Neuron (in vitro differentiated cells): Measurements from ENCODE around the gene NCS1.

Experiments used
- H2AFZ ChIP-seq: one replicate; pipeline ENCODE4 v1.6.1; 2013; ENCODE audit warnings: low read depth, mild to moderate bottlenecking, inconsistent platforms, low read length, moderate library complexity
- H3K27me3 ChIP-seq: one replicate; pipeline ENCODE4 v1.6.1; 2013; ENCODE audit warnings: low read length; ENCODE audit not compliant: insufficient read depth
- H3K36me3 ChIP-seq: one replicate; pipeline ENCODE4 v1.6.1; 2013; ENCODE audit warnings: low read length; ENCODE audit not compliant: insufficient read depth
- H3K4me1 ChIP-seq: one replicate; pipeline ENCODE4 v1.6.1; 2013; ENCODE audit warnings: low read length; ENCODE audit not compliant: insufficient read depth
- H3K4me3 ChIP-seq: 2 replicates; pipeline ENCODE4 v1.5.1; 2013; ENCODE audit warnings: mild to moderate bottlenecking, low read length, moderate library complexity
- H3K9me3 ChIP-seq: one replicate; pipeline ENCODE4 v1.6.1; 2013; ENCODE audit warnings: low read length

The NCS1 gene

DNA sequence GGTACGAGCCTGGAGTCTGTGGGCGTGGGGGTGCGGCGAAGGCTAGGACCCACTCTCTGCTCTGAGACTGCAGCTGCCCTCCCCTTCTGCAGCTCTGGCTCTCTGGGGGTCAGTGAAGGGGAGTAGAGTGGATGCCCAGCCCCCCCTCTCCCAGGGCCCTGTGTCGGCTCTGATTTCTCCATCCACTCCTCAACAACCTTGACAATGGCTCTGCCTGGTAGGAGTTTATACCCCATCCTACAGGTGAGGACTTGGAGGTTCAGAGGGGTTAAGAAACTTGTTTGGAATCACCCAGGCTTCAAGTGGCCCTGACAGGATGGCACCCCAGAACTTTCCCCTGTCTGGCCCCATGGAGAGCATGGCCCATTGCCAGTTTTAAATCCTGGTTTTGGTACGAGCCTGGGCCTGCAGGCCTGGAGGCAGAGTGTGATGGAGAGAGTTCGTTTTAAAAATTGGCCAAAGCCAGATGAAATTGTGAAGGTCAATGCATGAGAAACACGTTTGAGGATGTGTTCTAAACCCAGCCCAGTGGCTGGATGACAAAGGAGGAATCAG lies 22.3 kb downstream of the NCS1 start:
- Histone ChIP-seq H3K9me3 (no peaks in the 10 kb centered on the region), H3K27me3 (no peaks in the 10 kb centered on the region), H3K36me3 (no peaks in the 10 kb centered on the region), H3K4me1 (peaks cover 22% of the 10 kb centered on the region), H3K4me3 (no peak overlapping the region), H2AFZ (no peak overlapping the region)

DNA sequence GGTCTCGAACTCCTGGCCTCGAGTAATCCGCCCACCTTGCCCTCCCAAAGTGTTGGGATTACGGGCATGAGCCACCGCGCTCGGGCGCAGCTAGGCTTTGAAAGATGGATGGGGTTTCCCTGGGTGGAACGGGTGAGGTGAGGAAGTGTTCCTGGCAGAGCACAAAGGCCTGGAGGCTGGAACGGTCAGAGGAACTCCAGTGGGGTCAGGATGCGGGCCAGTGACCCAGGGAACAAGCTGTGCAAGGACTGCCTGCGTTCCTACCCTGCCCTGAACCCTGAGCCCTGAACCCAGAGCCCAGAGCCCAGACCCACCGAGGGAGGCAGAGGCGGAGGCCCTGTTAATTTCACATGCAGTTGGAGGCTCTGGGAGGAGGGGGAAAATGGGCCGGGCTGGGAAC lies 23.4 kb downstream of the NCS1 start:
- no peaks in the 10 kb centered on the region for H3K27me3 ChIP-seq
- no peak overlapping the region for H2AFZ ChIP-seq
- H3K4me1 ChIP-seq = peaks cover 24% of the 10 kb centered on the region
- H3K9me3 ChIP-seq = no peaks in the 10 kb centered on the region
- no peaks in the 10 kb centered on the region for H3K36me3 ChIP-seq
- no peak overlapping the region for H3K4me3 ChIP-seq

DNA sequence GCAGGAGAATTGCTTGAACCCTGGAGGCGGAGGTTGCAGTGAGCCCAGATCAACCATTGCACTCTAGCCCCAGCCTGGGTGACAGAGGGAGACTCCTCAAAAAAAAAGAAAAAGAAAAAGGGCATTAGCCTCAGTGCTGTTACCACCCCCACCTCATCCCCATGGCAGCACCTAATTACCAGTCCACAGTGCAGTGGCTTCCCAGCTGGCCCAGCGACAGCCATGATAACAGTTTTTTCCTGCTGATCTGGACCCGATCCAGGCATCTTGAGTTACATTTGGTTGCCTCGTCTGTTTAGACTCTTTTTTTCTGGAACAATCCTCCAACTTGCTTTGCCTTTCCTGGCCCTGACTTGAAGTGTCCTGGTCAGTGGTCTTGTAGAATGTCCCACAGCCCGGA lies 24.4 kb downstream of the NCS1 start:
- Histone ChIP-seq H3K36me3 (no peaks in the 10 kb centered on the region), H3K27me3 (no peaks in the 10 kb centered on the region), H3K4me1 (peaks cover 26% of the 10 kb centered on the region), H2AFZ (no peak overlapping the region), H3K4me3 (no peak overlapping the region), H3K9me3 (no peaks in the 10 kb centered on the region)

DNA sequence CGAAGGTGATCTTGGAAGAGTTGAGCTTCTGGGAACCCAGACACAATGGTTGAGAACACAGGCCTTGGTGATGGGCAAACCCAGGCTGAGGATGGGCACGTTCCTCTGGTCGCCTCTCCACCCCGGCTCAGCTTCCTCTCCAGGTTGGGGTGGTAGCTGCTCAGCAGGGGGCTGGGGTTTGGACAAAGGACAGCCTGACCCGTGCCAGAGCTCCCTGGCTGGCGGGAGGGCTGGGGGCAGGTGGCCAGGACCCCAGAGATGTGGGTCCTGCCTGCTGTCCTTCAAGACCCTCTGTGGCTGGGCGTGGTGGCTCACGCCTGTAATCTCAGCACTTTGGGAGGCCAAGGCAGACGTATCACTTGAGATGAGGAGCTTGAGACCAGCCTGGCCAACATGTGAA lies 25.2 kb downstream of the NCS1 start:
- H3K4me1 ChIP-seq = peaks cover 20% of the 10 kb centered on the region
- no peaks in the 10 kb centered on the region for H3K27me3 ChIP-seq
- H3K9me3 ChIP-seq = no peaks in the 10 kb centered on the region
- H3K4me3 ChIP-seq = no peak overlapping the region
- no peaks in the 10 kb centered on the region for H3K36me3 ChIP-seq
- no peak overlapping the region for H2AFZ ChIP-seq

DNA sequence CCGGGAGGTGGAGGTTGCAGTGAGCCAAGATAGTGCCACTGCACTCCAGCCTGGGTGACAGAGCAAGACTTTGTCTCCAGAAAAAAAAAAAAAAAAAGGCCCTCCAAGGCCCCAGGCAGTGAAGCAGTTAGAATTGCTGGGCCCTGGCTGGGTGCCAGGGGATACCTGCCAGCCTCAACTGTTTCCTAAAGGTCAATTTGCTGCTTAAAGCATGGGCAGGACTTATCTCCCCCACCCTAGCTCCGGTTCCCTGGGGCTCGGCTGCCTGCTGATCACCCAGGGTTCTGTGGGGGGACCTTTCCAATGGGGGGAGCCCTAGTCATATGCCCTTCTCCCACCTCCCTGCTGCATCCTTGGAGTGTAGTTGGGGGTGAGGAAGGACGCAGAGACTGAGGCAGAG lies 25.7 kb downstream of the NCS1 start:
- Histone ChIP-seq H2AFZ (no peak overlapping the region), H3K27me3 (no peaks in the 10 kb centered on the region), H3K36me3 (no peaks in the 10 kb centered on the region), H3K4me1 (peaks cover 17% of the 10 kb centered on the region), H3K9me3 (no peaks in the 10 kb centered on the region), H3K4me3 (no peak overlapping the region)

DNA sequence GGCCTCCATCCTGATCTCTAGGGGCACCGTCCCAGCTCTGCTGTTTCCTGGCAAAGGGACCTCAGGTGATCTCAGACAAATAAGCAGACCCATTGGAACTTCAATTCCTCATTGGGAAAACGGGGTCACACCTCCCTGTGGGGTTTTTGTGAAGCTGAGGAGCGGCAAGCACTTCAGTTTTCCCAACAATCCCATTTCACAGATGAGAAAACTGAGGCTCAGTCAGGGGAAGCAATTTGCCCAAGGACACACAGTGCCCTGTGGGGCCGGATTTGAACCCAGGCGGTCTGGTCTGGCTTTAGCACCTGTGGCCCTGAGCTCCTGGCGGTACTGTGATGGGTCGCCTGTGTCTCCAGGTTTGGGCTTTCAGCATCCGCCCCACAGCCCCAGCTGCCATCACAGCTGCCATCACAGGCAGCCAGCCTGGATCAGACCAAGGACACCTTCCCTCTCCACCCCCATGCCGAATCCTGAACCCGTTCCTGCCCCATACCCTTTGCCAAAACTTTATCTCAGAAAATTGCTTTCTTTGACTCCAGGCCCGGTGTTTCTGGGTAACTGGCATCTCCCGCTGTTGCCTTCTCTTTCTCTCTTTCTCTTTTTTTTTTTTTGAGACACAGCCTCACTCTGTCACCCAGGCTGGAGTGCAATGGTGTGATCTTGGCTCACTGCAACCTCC lies 26.4 kb downstream of the NCS1 start:
- Histone ChIP-seq H3K36me3 (no peaks in the 10 kb centered on the region), H3K27me3 (no peaks in the 10 kb centered on the region), H3K4me3 (no peak overlapping the region), H2AFZ (no peak overlapping the region), H3K4me1 (peaks cover 10% of the 10 kb centered on the region), H3K9me3 (no peaks in the 10 kb centered on the region)

DNA sequence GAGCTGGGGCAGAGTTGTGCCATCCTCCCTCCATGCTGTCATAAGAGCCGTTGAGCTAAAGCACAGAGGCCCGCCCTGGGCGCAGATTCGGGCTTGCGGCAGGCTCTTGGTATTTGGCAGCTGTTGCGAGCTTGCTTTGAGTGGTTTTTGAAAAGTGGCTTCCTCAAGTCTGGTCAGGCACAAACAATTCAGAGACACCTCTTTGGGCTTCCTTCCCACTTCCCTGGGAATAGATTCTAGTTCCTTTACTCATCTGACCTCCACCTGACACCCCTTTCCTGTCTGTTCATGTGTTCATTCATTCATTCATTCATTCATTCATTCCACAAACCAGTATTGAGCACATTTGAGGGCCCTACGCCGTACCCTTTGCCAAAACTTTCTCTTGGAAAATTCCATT lies 27.4 kb downstream of the NCS1 start:
- Histone ChIP-seq H3K27me3 (no peaks in the 10 kb centered on the region), H3K9me3 (no peaks in the 10 kb centered on the region), H3K4me1 (peaks cover 4% of the 10 kb centered on the region), H3K4me3 (no peak overlapping the region), H2AFZ (no peak overlapping the region), H3K36me3 (no peaks in the 10 kb centered on the region)

DNA sequence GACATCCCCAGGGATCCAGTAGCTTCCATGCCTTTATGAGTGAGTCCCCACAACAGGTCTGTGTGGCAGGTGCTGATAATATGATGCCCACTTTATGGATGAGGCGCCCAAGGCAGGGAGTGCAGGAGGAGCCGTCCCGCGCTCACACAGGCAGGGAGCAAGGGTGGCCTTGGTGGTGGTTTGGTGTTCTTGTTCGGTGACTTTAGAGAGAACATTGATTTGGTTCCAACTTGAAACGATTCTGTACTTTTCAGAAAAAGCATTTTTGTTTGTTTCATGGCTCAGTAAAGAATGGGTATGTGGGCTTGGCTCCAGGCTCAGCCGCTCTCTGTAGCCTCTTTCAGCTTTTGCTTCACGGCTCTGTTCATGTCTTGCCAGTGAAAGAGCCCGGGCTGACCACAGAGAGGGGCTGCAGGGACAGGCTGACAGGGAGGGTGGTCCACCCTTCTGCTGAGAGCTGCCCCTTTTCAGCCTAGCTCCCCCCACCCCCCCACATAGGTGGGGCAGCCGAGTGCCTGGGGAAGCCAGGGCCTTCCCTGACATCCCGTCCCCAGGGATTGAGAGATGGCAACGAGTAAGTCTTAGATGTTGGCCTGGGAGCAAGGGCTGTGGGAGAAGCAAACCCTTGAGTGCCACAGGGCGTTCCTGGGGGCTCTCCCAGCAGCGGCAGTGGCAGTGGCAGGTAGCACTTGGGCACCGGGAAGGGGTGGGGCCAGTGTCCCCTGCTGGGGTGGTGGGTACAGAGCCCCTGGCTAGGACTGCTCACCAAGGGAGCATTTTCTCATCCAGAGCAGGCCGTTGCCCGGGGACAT lies 28.0 kb downstream of the NCS1 start:
- Histone ChIP-seq H2AFZ (no peak overlapping the region), H3K4me1 (peaks cover 4% of the 10 kb centered on the region), H3K4me3 (no peak overlapping the region), H3K27me3 (no peaks in the 10 kb centered on the region), H3K36me3 (no peaks in the 10 kb centered on the region), H3K9me3 (no peaks in the 10 kb centered on the region)

DNA sequence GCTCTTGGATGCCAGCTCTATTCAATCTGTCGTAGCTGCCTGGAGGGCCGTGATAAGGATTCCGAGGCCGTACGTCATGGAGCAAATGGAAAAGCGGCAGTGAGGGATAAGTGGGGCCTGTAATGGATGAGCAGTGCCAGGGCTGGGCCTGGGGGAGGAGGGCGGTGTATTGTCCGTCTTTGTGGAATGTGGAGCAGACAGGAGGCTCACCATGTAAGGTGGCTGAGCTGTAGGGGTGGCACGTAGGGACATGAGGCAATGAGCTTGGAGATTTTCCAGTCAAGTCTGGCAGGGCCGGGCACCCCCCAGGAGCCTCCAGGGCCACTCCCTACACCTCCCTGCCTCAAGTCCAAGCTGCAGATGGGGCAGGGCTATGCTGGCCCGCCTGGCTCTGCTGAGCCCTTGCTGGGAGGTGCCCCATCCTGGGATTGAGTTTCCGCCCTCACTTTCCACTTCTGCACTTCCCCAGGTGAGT lies 29.2 kb downstream of the NCS1 start:
- Histone ChIP-seq H3K36me3 (no peaks in the 10 kb centered on the region), H3K4me1 (peaks cover 4% of the 10 kb centered on the region), H2AFZ (no peak overlapping the region), H3K27me3 (no peaks in the 10 kb centered on the region), H3K9me3 (no peaks in the 10 kb centered on the region), H3K4me3 (no peak overlapping the region)

DNA sequence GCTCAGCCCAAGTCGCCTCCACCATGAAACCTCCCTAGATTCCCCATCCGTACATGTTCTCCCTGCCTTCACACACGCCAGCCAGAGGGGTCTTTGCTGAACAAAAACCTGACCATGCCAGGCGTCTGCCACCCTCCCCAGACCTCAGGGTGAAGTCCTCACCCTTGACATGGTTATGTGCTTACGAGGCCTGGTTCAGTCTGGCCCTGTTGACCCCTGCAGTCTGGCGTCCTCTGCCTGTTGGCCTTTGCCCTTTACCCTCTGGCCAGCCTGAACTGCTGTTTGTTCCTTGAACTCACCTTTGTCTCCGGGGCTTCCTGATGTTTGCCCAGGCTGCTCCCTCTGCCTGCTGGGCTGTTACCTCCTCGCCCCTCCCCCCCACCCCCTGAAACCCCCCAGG lies 29.8 kb downstream of the NCS1 start:
- no peak overlapping the region for H3K4me3 ChIP-seq
- H3K27me3 ChIP-seq = no peaks in the 10 kb centered on the region

DNA sequence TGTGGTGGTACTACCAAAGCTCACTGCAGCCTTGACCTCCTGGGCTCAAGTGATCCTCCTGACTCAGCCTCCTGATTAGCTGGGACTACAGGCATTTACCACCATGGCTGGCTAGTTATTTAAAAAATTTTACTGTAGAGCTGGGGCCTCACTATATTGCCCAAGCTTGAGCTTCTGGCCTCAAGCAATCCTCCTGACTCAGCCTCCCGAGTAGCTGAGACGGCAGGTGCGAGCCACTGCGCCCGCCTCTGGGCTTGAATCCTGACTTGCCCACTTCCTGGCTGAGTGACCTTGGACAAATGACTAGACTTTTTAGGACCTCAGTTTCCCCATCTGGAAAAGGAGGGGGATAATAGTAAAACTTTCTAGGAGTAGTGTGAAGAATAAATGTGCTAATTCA lies 32.1 kb downstream of the NCS1 start:
- Histone ChIP-seq H3K27me3 (no peaks in the 10 kb centered on the region), H3K4me3 (no peak overlapping the region), H2AFZ (no peak overlapping the region), H3K36me3 (no peaks in the 10 kb centered on the region), H3K9me3 (no peaks in the 10 kb centered on the region), H3K4me1 (peaks cover 4% of the 10 kb centered on the region)

More for the DNA sequence above, 29.8 kb downstream of the NCS1 start:
- Histone ChIP-seq H3K4me1 (peaks cover 4% of the 10 kb centered on the region), H3K36me3 (no peaks in the 10 kb centered on the region), H3K9me3 (no peaks in the 10 kb centered on the region), H2AFZ (no peak overlapping the region)

DNA sequence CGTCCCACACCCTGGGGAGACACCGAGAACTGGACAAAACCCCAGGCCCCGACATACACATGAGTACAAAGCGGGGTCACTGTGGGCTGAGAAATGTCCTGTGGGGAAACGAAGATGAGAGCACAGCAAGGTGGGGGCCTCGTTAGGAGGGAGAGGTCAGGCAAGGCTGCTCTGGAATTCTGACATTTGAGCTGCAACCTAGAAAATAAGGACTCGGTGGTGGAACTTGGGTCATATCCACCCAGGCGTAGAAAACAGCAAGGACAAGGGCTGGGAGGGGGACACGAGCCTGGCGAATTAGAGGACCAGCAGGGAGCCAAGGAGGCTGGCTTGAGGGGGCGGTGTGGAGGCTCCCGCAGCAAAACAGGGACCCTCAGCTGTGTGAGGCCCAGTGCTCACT lies 32.8 kb downstream of the NCS1 start:
- Histone ChIP-seq H3K4me3 (no peak overlapping the region), H3K9me3 (no peaks in the 10 kb centered on the region), H3K4me1 (peaks cover 4% of the 10 kb centered on the region), H3K36me3 (no peaks in the 10 kb centered on the region), H2AFZ (no peak overlapping the region), H3K27me3 (no peaks in the 10 kb centered on the region)

DNA sequence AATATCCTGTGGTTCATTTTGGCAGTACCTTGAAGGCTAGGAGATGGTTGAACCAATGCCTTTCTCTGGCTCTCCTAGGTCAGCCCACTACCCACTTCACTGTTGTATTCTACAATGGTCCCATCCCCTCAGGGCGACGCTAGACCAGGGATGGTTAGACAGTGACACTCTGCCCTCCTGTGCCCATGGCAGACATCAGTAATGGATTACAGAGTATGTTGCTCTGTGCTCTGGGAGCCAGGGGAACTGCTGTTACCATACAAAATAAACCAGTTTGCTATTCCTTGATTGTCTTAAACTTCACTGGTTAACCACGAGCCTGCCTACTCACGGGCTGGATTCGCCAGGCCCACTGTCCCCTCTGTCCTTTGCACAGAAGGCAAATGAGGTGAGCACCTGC lies 33.7 kb downstream of the NCS1 start:
- Histone ChIP-seq H3K9me3 (no peaks in the 10 kb centered on the region), H3K36me3 (no peaks in the 10 kb centered on the region), H3K4me1 (no peaks in the 10 kb centered on the region), H3K4me3 (no peak overlapping the region), H2AFZ (no peak overlapping the region), H3K27me3 (no peaks in the 10 kb centered on the region)
